Breast epithelium (tissue), 4 donors: ENCODE results near the gene SGO1. TPM values are rescaled to one million over a fixed set of nuclear protein-coding genes. Genes with fewer than 3 reads are reported as not detected.
A peak's percentile ranks its signal among the peaks of the same experiment; 100 is the strongest.

Source experiments
- DNase-seq, 2 donors: peaks; one replicate each; pipeline ENCODE4 v3.0.0-alpha.2; 2019; ENCODE audit warnings: low spot score in 2 of 2
- H3K27ac ChIP-seq, 2 donors: fragments of 200-600 bp; sonication (generic) in 1 of 2; one replicate each; pipeline ENCODE4 v1.5.1; 2016 to 2019; ENCODE audit warnings: mild to moderate bottlenecking in 1 of 2
- H3K27me3 ChIP-seq, 2 donors: fragments of 200-600 bp; sonication (generic) in 1 of 2; one replicate each; pipeline versions ENCODE4 v1.5.1 to v1.6.0; 2017 to 2019; ENCODE audit warnings: control low read depth in 1 of 2, mild to moderate bottlenecking in 1 of 2
- H3K36me3 ChIP-seq: fragments of 200-600 bp; one replicate; pipeline ENCODE4 v1.5.1; 2019
- H3K4me1 ChIP-seq, 2 donors: fragments of 200-600 bp; sonication (generic); one replicate each; pipeline ENCODE4 v1.5.1; 2016 to 2019; ENCODE audit warnings: control low read depth in 1 of 2
- H3K4me3 ChIP-seq, 3 donors: fragments of 200-600 bp; sonication (generic); 1 replicate in 2 of 3; 2 replicates in 1 of 3; pipeline ENCODE4 v1.5.1; 2016 to 2019; ENCODE audit warnings: mild to moderate bottlenecking in 3 of 3, moderate library complexity in 2 of 3
- H3K9me3 ChIP-seq, 2 donors: fragments of 200-600 bp; sonication (generic) in 1 of 2; one replicate each; pipeline ENCODE4 v1.5.1; 2016 to 2019; ENCODE audit warnings: control low read depth in 1 of 2
- POLR2A ChIP-seq: fragments of 450-650 bp; IDR thresholded peaks from one replicate; pipeline ENCODE4 v1.6.1; 2016; ENCODE audit warnings: antibody characterized with exemption, mild to moderate bottlenecking, moderate library complexity
- POLR2AphosphoS5 ChIP-seq, 3 donors: sonication (generic); formaldehyde crosslinking; IDR thresholded peaks; one replicate each; pipeline ENCODE4 v1.6.1; 2017; ENCODE audit warnings: antibody characterized with exemption in 3 of 3
- intact Hi-C: fragments of 100-400 bp; cut with DNase I; formaldehyde crosslinking; loops from one replicate; pipeline ENCODE4 v1.15.1; 2023; ENCODE audit warnings: low total_unique reads
- total RNA-seq, 3 donors: library from RNA; depleted of rRNA; stranded (reverse); fragments of >200 nt; gene quantifications; one replicate each; pipeline ENCODE4 v1.1.0, GENCODE V29; 2016
- TF ChIP-seq, protein P1 (sequence below), 3 donors: fragments of 450-650 bp; IDR thresholded peaks; one replicate each; pipeline ENCODE4 v1.5.1; 2016 to 2017; ENCODE audit warnings: antibody characterized with exemption in 3 of 3, mild to moderate bottlenecking in 3 of 3, moderate library complexity in 3 of 3

The SGO1 gene
- total RNA-seq, 3 donors from 2014 or later, result 0.80 to 1.5 TPM; not detected in 1

DNA sequence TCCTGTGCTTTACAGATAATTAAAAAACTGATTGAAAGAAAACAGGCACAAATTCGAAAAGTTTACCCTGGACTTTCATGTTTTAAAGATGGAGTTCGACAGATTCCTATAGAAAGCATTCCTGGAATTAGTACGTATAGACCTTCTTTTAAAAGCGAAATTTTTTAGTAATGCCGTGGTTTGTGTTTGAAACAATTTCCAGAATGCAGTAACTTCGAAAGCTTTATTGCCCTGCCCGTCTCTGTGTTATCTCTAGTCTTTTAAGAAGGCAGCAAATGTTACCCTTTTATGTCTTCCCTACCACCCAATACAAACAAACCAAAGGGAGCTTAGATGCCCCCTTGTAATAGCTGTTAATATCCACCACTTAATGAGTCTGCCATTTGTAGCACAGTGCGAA lies 39.7 kb downstream of the SGO1 start:
- DNase-seq, result no peak
- Histone ChIP-seq H3K36me3 (no peaks in the 10 kb centered on the region), H3K9me3 (no peaks in the 10 kb centered on the region), H3K27me3 (no peaks in the 10 kb centered on the region), H3K27ac (no peak overlapping the region), H3K4me1 (no peaks in the 10 kb centered on the region), H3K4me3 (no peak overlapping the region)
- TF ChIP-seq, protein P1, sequence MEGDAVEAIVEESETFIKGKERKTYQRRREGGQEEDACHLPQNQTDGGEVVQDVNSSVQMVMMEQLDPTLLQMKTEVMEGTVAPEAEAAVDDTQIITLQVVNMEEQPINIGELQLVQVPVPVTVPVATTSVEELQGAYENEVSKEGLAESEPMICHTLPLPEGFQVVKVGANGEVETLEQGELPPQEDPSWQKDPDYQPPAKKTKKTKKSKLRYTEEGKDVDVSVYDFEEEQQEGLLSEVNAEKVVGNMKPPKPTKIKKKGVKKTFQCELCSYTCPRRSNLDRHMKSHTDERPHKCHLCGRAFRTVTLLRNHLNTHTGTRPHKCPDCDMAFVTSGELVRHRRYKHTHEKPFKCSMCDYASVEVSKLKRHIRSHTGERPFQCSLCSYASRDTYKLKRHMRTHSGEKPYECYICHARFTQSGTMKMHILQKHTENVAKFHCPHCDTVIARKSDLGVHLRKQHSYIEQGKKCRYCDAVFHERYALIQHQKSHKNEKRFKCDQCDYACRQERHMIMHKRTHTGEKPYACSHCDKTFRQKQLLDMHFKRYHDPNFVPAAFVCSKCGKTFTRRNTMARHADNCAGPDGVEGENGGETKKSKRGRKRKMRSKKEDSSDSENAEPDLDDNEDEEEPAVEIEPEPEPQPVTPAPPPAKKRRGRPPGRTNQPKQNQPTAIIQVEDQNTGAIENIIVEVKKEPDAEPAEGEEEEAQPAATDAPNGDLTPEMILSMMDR (IDR thresholded peaks at IDR 0.05), result no peak
- TF ChIP-seq POLR2AphosphoS5 (IDR thresholded peaks at IDR 0.05) (no peak), POLR2A (no peak)
- intact Hi-C loops, result no loop called here

DNA sequence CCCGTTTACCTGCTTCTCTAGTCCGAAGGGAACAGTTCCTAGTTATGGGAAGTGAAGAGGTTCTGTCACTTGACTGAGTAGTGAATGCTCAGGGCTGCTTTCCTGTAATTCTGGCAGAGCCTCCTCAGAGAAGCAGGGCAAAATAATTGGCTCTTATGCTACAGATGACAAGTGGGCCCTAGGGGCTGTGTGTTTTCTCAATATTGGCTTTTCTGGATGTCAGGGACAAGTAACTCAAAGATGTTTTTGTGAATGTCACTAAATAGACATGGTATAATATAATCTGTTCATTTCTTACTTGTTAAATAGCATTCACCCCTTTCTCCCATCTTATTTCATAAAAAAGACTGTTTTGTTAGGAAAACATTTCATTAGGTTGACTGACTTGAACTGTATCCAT lies 40.1 kb downstream of the SGO1 start:
- no peak overlapping the region for H3K4me3 ChIP-seq
- H3K4me1 ChIP-seq, result no peaks in the 10 kb centered on the region
- no peaks in the 10 kb centered on the region for H3K9me3 ChIP-seq
- TF ChIP-seq POLR2AphosphoS5 (IDR thresholded peaks at IDR 0.05), result no peak
- TF ChIP-seq, protein P1 (IDR thresholded peaks at IDR 0.05), result no peak
- TF ChIP-seq POLR2A, result no peak
- intact Hi-C loops, result no loop called here
- no peaks in the 10 kb centered on the region for H3K36me3 ChIP-seq
- H3K27me3 ChIP-seq, result no peaks in the 10 kb centered on the region
- no peak overlapping the region for H3K27ac ChIP-seq
- DNase-seq, result no peak

DNA sequence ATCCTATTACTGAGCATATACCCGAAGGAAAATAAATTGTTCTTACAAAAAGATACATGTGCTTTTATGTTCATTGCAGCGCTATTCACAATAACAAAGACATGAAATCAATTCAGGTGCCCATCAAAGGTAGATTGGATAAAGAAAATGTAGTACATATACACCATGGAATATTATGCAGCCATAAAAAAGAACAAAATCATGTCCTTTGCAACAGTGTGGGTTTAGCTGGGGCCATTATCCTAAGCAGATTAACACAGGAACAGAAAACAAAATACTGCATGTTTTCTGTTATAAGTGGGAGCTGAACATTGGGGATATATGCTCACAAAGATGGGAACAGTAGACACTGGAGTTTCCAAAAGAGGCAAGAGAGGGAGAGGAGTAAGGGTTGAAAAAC lies 42.5 kb downstream of the SGO1 start:
- Histone ChIP-seq H3K36me3 (no peaks in the 10 kb centered on the region), H3K9me3 (no peaks in the 10 kb centered on the region), H3K4me1 (no peaks in the 10 kb centered on the region), H3K27me3 (no peaks in the 10 kb centered on the region), H3K27ac (no peak overlapping the region), H3K4me3 (no peak overlapping the region)
- TF ChIP-seq, protein P1 (IDR thresholded peaks at IDR 0.05), result no peak
- TF ChIP-seq POLR2A (no peak), POLR2AphosphoS5 (IDR thresholded peaks at IDR 0.05) (no peak)
- no peak for DNase-seq
- intact Hi-C loops, result no loop called here

DNA sequence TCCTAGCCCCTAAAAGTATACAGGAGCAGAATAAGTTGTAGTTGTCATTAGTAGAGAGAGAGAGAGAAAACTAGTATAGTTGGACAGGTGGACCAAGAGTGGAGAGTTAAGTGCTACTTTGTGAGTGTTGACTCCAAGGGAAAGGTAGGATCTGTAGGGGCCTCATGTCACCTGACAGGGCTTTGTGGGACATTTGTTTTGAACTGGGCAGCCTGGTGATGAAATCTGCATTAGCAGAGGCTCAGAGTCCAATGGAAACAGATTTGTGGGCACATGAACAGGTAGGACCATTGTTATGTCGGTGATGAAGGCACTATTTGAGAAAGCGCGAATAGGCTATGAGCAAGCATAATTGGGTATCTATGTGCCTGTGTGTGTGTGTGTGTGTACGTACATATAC lies 43.5 kb downstream of the SGO1 start:
- Histone ChIP-seq H3K27me3 (no peaks in the 10 kb centered on the region), H3K36me3 (no peaks in the 10 kb centered on the region), H3K9me3 (no peaks in the 10 kb centered on the region), H3K4me3 (no peak overlapping the region), H3K27ac (no peak overlapping the region), H3K4me1 (no peaks in the 10 kb centered on the region)
- TF ChIP-seq, protein P1 (IDR thresholded peaks at IDR 0.05), result no peak
- TF ChIP-seq POLR2AphosphoS5 (IDR thresholded peaks at IDR 0.05), result no peak
- TF ChIP-seq POLR2A, result no peak
- intact Hi-C loops, result no loop called here
- no peak for DNase-seq

DNA sequence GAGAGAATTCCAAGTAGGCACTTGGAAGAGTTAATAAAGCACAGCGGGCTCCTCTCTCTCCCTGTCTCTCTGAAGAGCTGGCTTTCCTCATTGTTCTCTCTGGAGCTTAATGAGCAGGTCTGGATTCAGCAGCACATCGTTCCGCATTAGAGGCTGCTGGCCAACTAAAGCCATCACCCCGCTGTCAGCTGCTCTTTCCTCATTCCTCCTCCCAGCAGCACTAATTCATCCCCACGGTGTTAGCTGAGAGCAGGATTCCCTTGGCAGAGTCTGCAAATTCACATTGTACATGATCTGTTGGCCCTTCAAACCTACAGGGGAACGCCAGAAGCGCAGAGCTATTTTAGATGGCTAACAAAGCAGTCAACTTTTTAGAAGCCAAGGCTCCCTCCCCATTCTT lies 44.2 kb downstream of the SGO1 start:
- H3K36me3 ChIP-seq, result peaks cover under 1% of the 10 kb centered on the region
- H3K9me3 ChIP-seq, result no peaks in the 10 kb centered on the region
- H3K4me3 ChIP-seq, result no peak overlapping the region
- no peaks in the 10 kb centered on the region for H3K27me3 ChIP-seq
- TF ChIP-seq POLR2AphosphoS5 (IDR thresholded peaks at IDR 0.05), result peak in 1 of 3 donors; percentile 32
- TF ChIP-seq, protein P1 (IDR thresholded peaks at IDR 0.05), result no peak
- intact Hi-C loops, result no loop called here
- H3K4me1 ChIP-seq, result no peaks in the 10 kb centered on the region
- no peak overlapping the region for H3K27ac ChIP-seq
- DNase-seq, result no peak
